T-helper 2 cell treated with Interferon-gamma antibody and Interleukin-4, amounts not matched to agents 5 μg/mL and 100 μg/mL, for 36 hours (primary cell): ENCODE data around the gene CPAMD8.
"Not testable (repeated sequence)": the region's sequence is repeated elsewhere in the genome, so short reads cannot be mapped to it uniquely, and the experiment has no call there.

Source experiments
- DNase-seq: peaks from one replicate; pipeline ENCODE4 v3.0.0; 2021; ENCODE audit warnings: low spot score
- H3K27ac Mint-ChIP-seq: one replicate; pipeline ENCODE4 v1.8.0; 2021; ENCODE audit warnings: mild to moderate bottlenecking, mixed read lengths
- H3K27me3 Mint-ChIP-seq: one replicate; pipeline ENCODE4 v1.8.0; 2021; ENCODE audit warnings: low read depth, mixed read lengths
- H3K36me3 Mint-ChIP-seq: one replicate; pipeline ENCODE4 v1.8.0; 2021; ENCODE audit warnings: low read depth, mixed read lengths
- H3K4me1 Mint-ChIP-seq: one replicate; pipeline ENCODE4 v1.8.0; 2021; ENCODE audit warnings: low read depth, mixed read lengths
- H3K4me3 Mint-ChIP-seq: one replicate; pipeline ENCODE4 v1.8.0; 2022; ENCODE audit warnings: mild to moderate bottlenecking, moderate library complexity, mixed read lengths
- H3K9me3 Mint-ChIP-seq: one replicate; pipeline ENCODE4 v1.8.0; 2021; ENCODE audit warnings: mixed read lengths

Gene CPAMD8

GRCh38 chr19:17002455-17002854 lies 24.2 kb downstream of the CPAMD8 start:
- Mint-ChIP-seq H3K4me3 (peak overlapping the region; percentile 77), H3K36me3 (peaks cover 1% of the 10 kb centered on the region), H3K27me3 (peaks cover 4% of the 10 kb centered on the region), H3K9me3 (peaks cover 6% of the 10 kb centered on the region), H3K27ac (peak overlapping the region; percentile 45), H3K4me1 (peaks cover 25% of the 10 kb centered on the region)
- DNase-seq = no peak

- DNase-seq = peak; percentile 71
- Mint-ChIP-seq H3K4me3 (peak overlapping the region; percentile 77), H3K4me1 (peaks cover 25% of the 10 kb centered on the region)
Measured at GRCh38 chr19:17001603-17002183, 24.9 kb downstream of the CPAMD8 start.

GRCh38 chr19:16998635-16999194 lies 27.9 kb downstream of the CPAMD8 start:
- H3K4me1 Mint-ChIP-seq = peaks cover 25% of the 10 kb centered on the region
- peaks cover 1% of the 10 kb centered on the region for H3K36me3 Mint-ChIP-seq
- H3K27me3 Mint-ChIP-seq = no peaks in the 10 kb centered on the region
- no peak overlapping the region for H3K27ac Mint-ChIP-seq
- H3K4me3 Mint-ChIP-seq = no peak overlapping the region
- no peak for DNase-seq
- H3K9me3 Mint-ChIP-seq = peaks cover 9% of the 10 kb centered on the region

More at GRCh38 chr19:17001603-17002183, 24.9 kb downstream of the CPAMD8 start:
- H3K36me3 Mint-ChIP-seq = peaks cover 1% of the 10 kb centered on the region
- H3K27me3 Mint-ChIP-seq = peaks cover 2% of the 10 kb centered on the region
- peaks cover 6% of the 10 kb centered on the region for H3K9me3 Mint-ChIP-seq
- peak overlapping the region; percentile 97 for H3K27ac Mint-ChIP-seq

GRCh38 chr19:16996838-16997490 lies 29.6 kb downstream of the CPAMD8 start:
- DNase-seq, H3K4me3 Mint-ChIP-seq, H3K36me3 Mint-ChIP-seq, H3K27me3 Mint-ChIP-seq, H3K27ac Mint-ChIP-seq, H3K9me3 Mint-ChIP-seq: not testable (repeated sequence)
- peaks cover 17% of the 10 kb centered on the region for H3K4me1 Mint-ChIP-seq

- DNase-seq = no peak
- H3K27me3 Mint-ChIP-seq = peaks cover 2% of the 10 kb centered on the region
- no peaks in the 10 kb centered on the region for H3K4me1 Mint-ChIP-seq
- H3K36me3 Mint-ChIP-seq = no peaks in the 10 kb centered on the region
- H3K9me3 Mint-ChIP-seq = peaks cover 9% of the 10 kb centered on the region
- H3K4me3 Mint-ChIP-seq = no peak overlapping the region
- no peak overlapping the region for H3K27ac Mint-ChIP-seq
Measured at GRCh38 chr19:16988661-16989060, 37.9 kb downstream of the CPAMD8 start.

- Mint-ChIP-seq H3K4me3 (no peak overlapping the region), H3K27me3 (peaks cover 2% of the 10 kb centered on the region), H3K27ac (no peak overlapping the region), H3K9me3 (peaks cover 10% of the 10 kb centered on the region), H3K4me1 (no peaks in the 10 kb centered on the region), H3K36me3 (no peaks in the 10 kb centered on the region)
- DNase-seq = no peak
Measured at GRCh38 chr19:16985403-16985802, 41.2 kb downstream of the CPAMD8 start.

- not testable (repeated sequence) for H3K4me1 Mint-ChIP-seq, H3K27ac Mint-ChIP-seq, H3K4me3 Mint-ChIP-seq, H3K36me3 Mint-ChIP-seq, DNase-seq, H3K27me3 Mint-ChIP-seq
- peaks cover 16% of the 10 kb centered on the region for H3K9me3 Mint-ChIP-seq
Measured at GRCh38 chr19:16982586-16982985, 44.0 kb downstream of the CPAMD8 start.

- Mint-ChIP-seq H3K27me3 (no peaks in the 10 kb centered on the region), H3K4me3 (no peak overlapping the region), H3K9me3 (peaks cover 12% of the 10 kb centered on the region), H3K36me3 (no peaks in the 10 kb centered on the region), H3K4me1 (no peaks in the 10 kb centered on the region), H3K27ac (no peak overlapping the region)
- no peak for DNase-seq
Measured at GRCh38 chr19:16978839-16979802, 47.5 kb downstream of the CPAMD8 start.

- H3K36me3 Mint-ChIP-seq = no peaks in the 10 kb centered on the region
- H3K4me3 Mint-ChIP-seq = no peak overlapping the region
- no peak overlapping the region for H3K27ac Mint-ChIP-seq
- no peaks in the 10 kb centered on the region for H3K27me3 Mint-ChIP-seq
- H3K9me3 Mint-ChIP-seq = peaks cover 6% of the 10 kb centered on the region
- H3K4me1 Mint-ChIP-seq = no peaks in the 10 kb centered on the region
- DNase-seq = no peak
Measured at GRCh38 chr19:16978156-16978555, 48.5 kb downstream of the CPAMD8 start.

- Mint-ChIP-seq H3K36me3 (no peaks in the 10 kb centered on the region), H3K9me3 (peaks cover 6% of the 10 kb centered on the region), H3K4me3 (no peak overlapping the region), H3K27me3 (no peaks in the 10 kb centered on the region), H3K27ac (no peak overlapping the region), H3K4me1 (no peaks in the 10 kb centered on the region)
- no peak for DNase-seq
Measured at GRCh38 chr19:16977306-16977705, 49.3 kb downstream of the CPAMD8 start.

GRCh38 chr19:16976446-16976845 lies 50.2 kb downstream of the CPAMD8 start:
- H3K4me3 Mint-ChIP-seq = no peak overlapping the region
- H3K36me3 Mint-ChIP-seq = no peaks in the 10 kb centered on the region
- no peaks in the 10 kb centered on the region for H3K4me1 Mint-ChIP-seq
- H3K9me3 Mint-ChIP-seq = peaks cover 6% of the 10 kb centered on the region
- no peak overlapping the region for H3K27ac Mint-ChIP-seq
- DNase-seq = no peak
- no peaks in the 10 kb centered on the region for H3K27me3 Mint-ChIP-seq

- H3K36me3 Mint-ChIP-seq = no peaks in the 10 kb centered on the region
- no peaks in the 10 kb centered on the region for H3K4me1 Mint-ChIP-seq
- H3K27me3 Mint-ChIP-seq = no peaks in the 10 kb centered on the region
- H3K9me3 Mint-ChIP-seq = peaks cover 17% of the 10 kb centered on the region
- H3K27ac Mint-ChIP-seq = no peak overlapping the region
- no peak for DNase-seq
- H3K4me3 Mint-ChIP-seq = no peak overlapping the region
Measured at GRCh38 chr19:16970821-16971220, 55.8 kb downstream of the CPAMD8 start.

- Mint-ChIP-seq H3K27ac (no peak overlapping the region), H3K4me3 (no peak overlapping the region), H3K9me3 (peaks cover 17% of the 10 kb centered on the region), H3K27me3 (no peaks in the 10 kb centered on the region), H3K36me3 (no peaks in the 10 kb centered on the region), H3K4me1 (no peaks in the 10 kb centered on the region)
- no peak for DNase-seq
Measured at GRCh38 chr19:16969135-16969534, 57.5 kb downstream of the CPAMD8 start.
